ENCODE data around the gene SRSF1. TPM values are rescaled to one million over a fixed set of nuclear protein-coding genes. Genes with fewer than 3 reads are reported as not detected.
A peak's percentile ranks its signal among the peaks of the same experiment; 100 is the strongest.

The SRSF1 gene
- total and polyA plus RNA-seq, 2 of the 4 experiments (the other 2 are of a cell fraction), result 190 to 357 TPM

- H4K8ac ChIP-seq (ENCODE audit: low read depth in 2 of 2, low read length in 2 of 2), result no peak overlapping the region
- H3K9me1 ChIP-seq (ENCODE audit: insufficient read depth, low read length), result peaks cover 3% of the 10 kb centered on the region; the same call in 1 of the 2 replicates
- ChIA-PET CTCF (no interaction called here), POLR2A (ENCODE audit: unreplicated experiment) (no interaction called here)
- no peak overlapping the region for H4K91ac ChIP-seq (ENCODE audit: insufficient read depth, low read depth, low read length)
- H3K23ac ChIP-seq (ENCODE audit: low read depth, low read length), result no peak overlapping the region
- no peaks in the 10 kb centered on the region for H3K27me3 ChIP-seq (ENCODE audit: control insufficient read depth, insufficient read depth, low read length)
- no peak overlapping the region for H2BK20ac ChIP-seq (ENCODE audit: low read depth, low read length)
- no peak overlapping the region for H2BK15ac ChIP-seq (ENCODE audit: low read depth, low read length)
- no peak overlapping the region for H3K14ac ChIP-seq (replicated peaks; ENCODE audit: low read depth, low read length)
- H3K4me1 ChIP-seq (ENCODE audit: control insufficient read depth, insufficient read depth, low read length), result no peaks in the 10 kb centered on the region
- WGBS, 2 experiments (ENCODE audit: extremely low coverage in 2 of 2, insufficient read length in 1 of 2), result 60% methylated on average over 2 of the region's 5 CpGs; no CpG with 5 or more reads in 1 of the 2 experiments
- H4K20me1 ChIP-seq (ENCODE audit: insufficient read depth, low read length), result peaks cover 8% of the 10 kb centered on the region
- no peak overlapping the region for H3K18ac ChIP-seq (ENCODE audit: low read depth, low read length)
- no TSS peak for BruUV-seq (replicated peaks)
- ATAC-seq (ENCODE audit: low read depth) (no peak), DNase-seq (no peak)
- H2AK9ac ChIP-seq (replicated peaks; ENCODE audit: low read depth, low read length, poor library complexity), result peak overlapping the region; percentile 55
- H3K4ac ChIP-seq (ENCODE audit: low read depth, low read length), result no peak overlapping the region
- TF ChIP-seq RFX5 (IDR thresholded peaks at IDR 0.05; ENCODE audit: low read depth, low read length) (no peak), CHD1 (IDR thresholded peaks at IDR 0.05; ENCODE audit: low read depth, low read length) (no peak), MAZ (IDR thresholded peaks at IDR 0.05; ENCODE audit: borderline replicate concordance, low read depth, low read length) (no peak), FOS (IDR thresholded peaks at IDR 0.05; ENCODE audit: low read depth, low read length) (no peak), SMC3 (IDR thresholded peaks at IDR 0.05; ENCODE audit: low read depth, low read length) (no peak), MXI1 (IDR thresholded peaks at IDR 0.05; ENCODE audit: borderline replicate concordance, low read depth, low read length) (no peak), MAFK (IDR thresholded peaks at IDR 0.05; ENCODE audit: low read depth, low read length) (no peak), RAD21 (IDR thresholded peaks at IDR 0.05; ENCODE audit: low read length) (no peak), BHLHE40 (IDR thresholded peaks at IDR 0.05; ENCODE audit: low read depth, low read length) (no peak), RCOR1 (IDR thresholded peaks at IDR 0.05; ENCODE audit: insufficient replicate concordance, low read length) (no peak), POLR2A (IDR thresholded peaks at IDR 0.05; ENCODE audit: low read depth, low read length) (no peak)
- TF ChIP-seq, protein P1, sequence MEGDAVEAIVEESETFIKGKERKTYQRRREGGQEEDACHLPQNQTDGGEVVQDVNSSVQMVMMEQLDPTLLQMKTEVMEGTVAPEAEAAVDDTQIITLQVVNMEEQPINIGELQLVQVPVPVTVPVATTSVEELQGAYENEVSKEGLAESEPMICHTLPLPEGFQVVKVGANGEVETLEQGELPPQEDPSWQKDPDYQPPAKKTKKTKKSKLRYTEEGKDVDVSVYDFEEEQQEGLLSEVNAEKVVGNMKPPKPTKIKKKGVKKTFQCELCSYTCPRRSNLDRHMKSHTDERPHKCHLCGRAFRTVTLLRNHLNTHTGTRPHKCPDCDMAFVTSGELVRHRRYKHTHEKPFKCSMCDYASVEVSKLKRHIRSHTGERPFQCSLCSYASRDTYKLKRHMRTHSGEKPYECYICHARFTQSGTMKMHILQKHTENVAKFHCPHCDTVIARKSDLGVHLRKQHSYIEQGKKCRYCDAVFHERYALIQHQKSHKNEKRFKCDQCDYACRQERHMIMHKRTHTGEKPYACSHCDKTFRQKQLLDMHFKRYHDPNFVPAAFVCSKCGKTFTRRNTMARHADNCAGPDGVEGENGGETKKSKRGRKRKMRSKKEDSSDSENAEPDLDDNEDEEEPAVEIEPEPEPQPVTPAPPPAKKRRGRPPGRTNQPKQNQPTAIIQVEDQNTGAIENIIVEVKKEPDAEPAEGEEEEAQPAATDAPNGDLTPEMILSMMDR (conservative IDR thresholded peaks at IDR 0.05; ENCODE audit: low read depth, low read length), result no peak
- H3K4me2 ChIP-seq (ENCODE audit: low read depth, low read length), result no peak overlapping the region
- no peak overlapping the region for H4K5ac ChIP-seq (ENCODE audit: low read depth, low read length)
- dilution Hi-C loops (cut with HindIII; ENCODE audit: low sequenced_read_pairs, unreplicated experiment) (no loop called here), intact Hi-C loops (cut with micrococcal nuclease) (no loop called here), in situ Hi-C loops (cut with MboI; ENCODE audit: low sequenced_read_pairs) (no loop called here)
- H3K4me3 ChIP-seq (ENCODE audit: insufficient read depth, low read depth, low read length), result no peak overlapping the region
- peaks cover 4% of the 10 kb centered on the region for H3K36me3 ChIP-seq (ENCODE audit: control insufficient read depth, insufficient read depth, low read length)
- no peak overlapping the region for H3K27ac ChIP-seq (ENCODE audit: insufficient read depth, low read length)
- no peaks in the 10 kb centered on the region for H3K9me3 ChIP-seq (ENCODE audit: control insufficient read depth, insufficient read depth, low read length)
- H2BK120ac ChIP-seq (ENCODE audit: low read depth, low read length), result no peak overlapping the region
- H2AK5ac ChIP-seq (ENCODE audit: low read depth, low read length), result no peak overlapping the region
- H2BK5ac ChIP-seq (ENCODE audit: low read depth, low read length, poor library complexity, severe bottlenecking), result no peak overlapping the region
- no peak overlapping the region for H3K56ac ChIP-seq (ENCODE audit: extremely low read depth, insufficient read depth, low read length)
- H3K9ac ChIP-seq (ENCODE audit: low read depth, low read length), result no peak overlapping the region
- H3K79me1 ChIP-seq (ENCODE audit: low read depth in 1 of 2, low read length in 2 of 2), result peaks cover 0 to 8% of the 10 kb centered on the region in 2 experiments; a peak in 1 of 4 replicates
- no peak overlapping the region for H2AFZ ChIP-seq (replicated peaks; ENCODE audit: low read length, poor library complexity)
These were observed 40.2 kb downstream of the SRSF1 start for GRCh38 chr17:57966875-57967274.

Data from IMR-90 (cell line).